Neuronal stem cell (in vitro differentiated cells): ENCODE measurements around the gene LYRM4.

Experiments
- DNase-seq: peaks from one replicate; pipeline ENCODE4 v3.0.0-alpha.2; 2013; ENCODE audit warnings: low spot score
- H2AFZ ChIP-seq: one replicate; pipeline ENCODE4 v1.6.1; 2013; ENCODE audit warnings: mild to moderate bottlenecking, low read length, inconsistent platforms
- H2AK5ac ChIP-seq: 2 replicates; pipeline ENCODE4 v1.6.1; 2013; ENCODE audit warnings: low read depth, mild to moderate bottlenecking, inconsistent platforms, low read length, moderate library complexity, mixed read lengths
- H2BK120ac ChIP-seq: 2 replicates; pipeline ENCODE4 v1.6.1; 2013; ENCODE audit warnings: low read depth, mild to moderate bottlenecking, inconsistent platforms, low read length, moderate library complexity, mixed read lengths
- H2BK12ac ChIP-seq: one replicate; pipeline ENCODE4 v1.6.1; 2013; ENCODE audit warnings: low read length, inconsistent platforms
- H2BK15ac ChIP-seq: 2 replicates; pipeline ENCODE4 v1.6.1; 2013; ENCODE audit warnings: mild to moderate bottlenecking, low read length, inconsistent platforms, mixed read lengths
- H2BK5ac ChIP-seq: one replicate; pipeline ENCODE4 v1.6.1; 2013; ENCODE audit warnings: inconsistent platforms, mild to moderate bottlenecking, low read length, moderate library complexity
- H3K14ac ChIP-seq: one replicate; pipeline ENCODE4 v1.6.1; 2013; ENCODE audit warnings: low read length, inconsistent platforms
- H3K18ac ChIP-seq: 2 replicates; pipeline ENCODE4 v1.6.1; 2013; ENCODE audit warnings: low read length, inconsistent platforms
- H3K23ac ChIP-seq: 2 replicates; pipeline ENCODE4 v1.6.1; 2013; ENCODE audit warnings: low read depth, mild to moderate bottlenecking, mixed read lengths, low read length, inconsistent platforms; ENCODE audit not compliant: poor library complexity
- H3K27ac ChIP-seq: replicated peaks from 3 replicates; pipeline ENCODE4 v1.5.1; 2013; ENCODE audit warnings: low read length, inconsistent platforms
- H3K27me3 ChIP-seq, 3 experiments: 2 replicates each; pipeline ENCODE4 v1.6.1; 2013; ENCODE audit warnings: low read length in 3 of 3, mild to moderate bottlenecking in 2 of 3, inconsistent platforms in 1 of 3, low read depth in 1 of 3, mixed read lengths in 1 of 3, moderate library complexity in 1 of 3; ENCODE audit not compliant: control insufficient read depth in 3 of 3, insufficient read depth in 3 of 3
- H3K36me3 ChIP-seq, 2 donors: replicated peaks in 1 of 2; 2 replicates each; pipeline ENCODE4 v1.6.1; 2013; ENCODE audit warnings: low read length in 2 of 2; ENCODE audit not compliant: control insufficient read depth in 2 of 2, insufficient read depth in 2 of 2
- H3K4ac ChIP-seq: 2 replicates; pipeline ENCODE4 v1.6.1; 2013; ENCODE audit warnings: inconsistent platforms, mild to moderate bottlenecking, low read length, moderate library complexity
- H3K4me1 ChIP-seq, 2 donors: 1 replicate in 1 of 2; 2 replicates in 1 of 2; pipeline ENCODE4 v1.6.1; 2013; ENCODE audit warnings: low read length in 2 of 2, low read depth in 1 of 2; ENCODE audit not compliant: control insufficient read depth in 2 of 2, insufficient read depth in 1 of 2
- H3K4me2 ChIP-seq: one replicate; pipeline ENCODE4 v1.6.1; 2013; ENCODE audit warnings: mild to moderate bottlenecking, low read length, inconsistent platforms; ENCODE audit not compliant: insufficient read depth, poor library complexity, severe bottlenecking
- H3K4me3 ChIP-seq, 2 donors: 2 replicates each; pipeline ENCODE4 v1.5.1; 2013; ENCODE audit warnings: low read length in 2 of 2, mild to moderate bottlenecking in 2 of 2, inconsistent platforms in 1 of 2, moderate library complexity in 1 of 2
- H3K79me1 ChIP-seq: one replicate; pipeline ENCODE4 v1.6.1; 2013; ENCODE audit warnings: low read depth, mild to moderate bottlenecking, inconsistent platforms, low read length, moderate library complexity
- H3K9ac ChIP-seq: one replicate; pipeline ENCODE4 v1.6.1; 2013; ENCODE audit warnings: mild to moderate bottlenecking, low read depth, low read length, inconsistent platforms; ENCODE audit not compliant: poor library complexity
- H3K9me3 ChIP-seq, 2 donors: replicated peaks in 1 of 2; 2 replicates each; pipeline versions ENCODE3 to v1.6.1; 2013; ENCODE audit warnings: low read length in 2 of 2, mild to moderate bottlenecking in 2 of 2, inconsistent platforms in 1 of 2, low read depth in 1 of 2, mixed read lengths in 1 of 2, moderate library complexity in 1 of 2; ENCODE audit not compliant: control insufficient read depth in 2 of 2, insufficient read depth in 1 of 2
- H4K8ac ChIP-seq: one replicate; pipeline ENCODE4 v1.6.1; 2013; ENCODE audit warnings: low read depth, mild to moderate bottlenecking, inconsistent platforms, low read length, moderate library complexity
- H4K91ac ChIP-seq: one replicate; pipeline ENCODE4 v1.6.1; 2013; ENCODE audit warnings: low read length, low read depth, mild to moderate bottlenecking, inconsistent platforms; ENCODE audit not compliant: poor library complexity
- WGBS, 2 donors: extraction: QIAGEN DNeasy Blood & Tissue Kit; methylation state at CpG; one replicate each; pipeline ENCODE4 v1.1.7; 2013; ENCODE audit warnings: missing lambda C conversion rate in 2 of 2, mixed read lengths in 1 of 2; ENCODE audit not compliant: insufficient read length in 2 of 2, insufficient replicate concordance in 1 of 2; ENCODE audit errors: extremely low coverage in 2 of 2; 5-methylcytosine and 5-hydroxymethylcytosine counted together

LYRM4 gene

GRCh38 chr6:5205035-5205507 lies 55.7 kb downstream of the LYRM4 start:
- no peak overlapping the region for H4K91ac ChIP-seq
- H3K4me1 ChIP-seq, result peaks cover 30 to 49% of the 10 kb centered on the region in 2 donors
- H3K36me3 ChIP-seq, result peaks cover 0 to 3% of the 10 kb centered on the region in 2 donors
- H3K9me3 ChIP-seq, result no peaks in the 10 kb centered on the region
- no peak overlapping the region for H3K27ac ChIP-seq
- H3K4me3 ChIP-seq, result no peak overlapping the region
- H2AFZ ChIP-seq, result no peak overlapping the region
- H2AK5ac ChIP-seq, result no peak overlapping the region
- no peak overlapping the region for H2BK15ac ChIP-seq
- H4K8ac ChIP-seq, result no peak overlapping the region
- H3K14ac ChIP-seq, result no peak overlapping the region
- no peak overlapping the region for H3K4ac ChIP-seq
- no peak overlapping the region for H2BK120ac ChIP-seq
- no peak overlapping the region for H2BK5ac ChIP-seq
- no peak overlapping the region for H3K23ac ChIP-seq
- no peak overlapping the region for H3K4me2 ChIP-seq
- H2BK12ac ChIP-seq, result no peak overlapping the region
- H3K79me1 ChIP-seq, result no peaks in the 10 kb centered on the region
- no peak overlapping the region for H3K18ac ChIP-seq
- no CpG with 5 or more reads among the region's 6 CpGs for WGBS, 2 donors
- no peak overlapping the region for H3K9ac ChIP-seq
- no peak for DNase-seq
- H3K27me3 ChIP-seq, result no peaks in the 10 kb centered on the region

GRCh38 chr6:5204376-5204775 lies 56.4 kb downstream of the LYRM4 start:
- no peak overlapping the region for H2AK5ac ChIP-seq
- no peaks in the 10 kb centered on the region for H3K9me3 ChIP-seq
- H3K27ac ChIP-seq, result no peak overlapping the region
- no peak overlapping the region for H3K4me3 ChIP-seq
- WGBS, 2 donors, result no CpG with 5 or more reads among the region's 4 CpGs
- no peak overlapping the region for H4K91ac ChIP-seq
- H2AFZ ChIP-seq, result no peak overlapping the region
- no peaks in the 10 kb centered on the region for H3K79me1 ChIP-seq
- no peak overlapping the region for H2BK15ac ChIP-seq
- no peak overlapping the region for H2BK12ac ChIP-seq
- H3K27me3 ChIP-seq, result no peaks in the 10 kb centered on the region
- H3K4ac ChIP-seq, result no peak overlapping the region
- H4K8ac ChIP-seq, result no peak overlapping the region
- H3K4me1 ChIP-seq, result peaks cover 30 to 49% of the 10 kb centered on the region in 2 donors
- no peak overlapping the region for H2BK120ac ChIP-seq
- peaks cover 0 to 3% of the 10 kb centered on the region in 2 donors for H3K36me3 ChIP-seq
- no peak overlapping the region for H2BK5ac ChIP-seq
- no peak overlapping the region for H3K18ac ChIP-seq
- DNase-seq, result no peak
- H3K9ac ChIP-seq, result no peak overlapping the region
- H3K23ac ChIP-seq, result no peak overlapping the region
- no peak overlapping the region for H3K4me2 ChIP-seq
- H3K14ac ChIP-seq, result no peak overlapping the region

GRCh38 chr6:5203546-5203945 lies 57.2 kb downstream of the LYRM4 start:
- Histone ChIP-seq H3K4me1 (peaks cover 30 to 49% of the 10 kb centered on the region in 2 donors), H3K36me3 (peaks cover 0 to 3% of the 10 kb centered on the region in 2 donors), H2BK12ac (no peak overlapping the region), H3K9ac (no peak overlapping the region), H2BK15ac (no peak overlapping the region), H3K4me3 (no peak overlapping the region), H3K27ac (no peak overlapping the region), H2BK5ac (no peak overlapping the region), H4K91ac (no peak overlapping the region), H4K8ac (no peak overlapping the region), H3K9me3 (no peaks in the 10 kb centered on the region), H2BK120ac (no peak overlapping the region), H3K18ac (no peak overlapping the region), H3K23ac (no peak overlapping the region), H3K4me2 (no peak overlapping the region), H2AFZ (peak overlapping the region; percentile 30), H3K14ac (no peak overlapping the region), H3K79me1 (no peaks in the 10 kb centered on the region), H2AK5ac (no peak overlapping the region), H3K27me3 (no peaks in the 10 kb centered on the region), H3K4ac (no peak overlapping the region)
- no CpG with 5 or more reads among the region's 10 CpGs for WGBS, 2 donors
- no peak for DNase-seq

- Histone ChIP-seq H2BK120ac (no peak overlapping the region), H4K8ac (no peak overlapping the region), H3K27ac (no peak overlapping the region), H3K9ac (no peak overlapping the region), H2AFZ (no peak overlapping the region), H3K23ac (no peak overlapping the region), H4K91ac (no peak overlapping the region), H2BK12ac (no peak overlapping the region), H3K27me3 (no peaks in the 10 kb centered on the region), H3K79me1 (no peaks in the 10 kb centered on the region), H3K4ac (no peak overlapping the region), H2BK15ac (no peak overlapping the region), H2AK5ac (no peak overlapping the region), H2BK5ac (no peak overlapping the region), H3K4me1 (peaks cover 30 to 46% of the 10 kb centered on the region in 2 donors), H3K9me3 (no peaks in the 10 kb centered on the region), H3K18ac (no peak overlapping the region), H3K14ac (no peak overlapping the region), H3K36me3 (peaks cover 0 to 3% of the 10 kb centered on the region in 2 donors), H3K4me3 (no peak overlapping the region), H3K4me2 (no peak overlapping the region)
- DNase-seq, result no peak
- WGBS, 2 donors, result no CpG with 5 or more reads among the region's 7 CpGs
Measured at GRCh38 chr6:5202941-5203340, 57.8 kb downstream of the LYRM4 start.
